OCI-LY1 (cell line): ENCODE data around the gene DPF1.

Experiments used
- H2AFZ ChIP-seq: fragments of 200-600 bp; sonication (generic), shearing (Covaris generic); 2 replicates; pipeline ENCODE4 v1.6.0; 2014; ENCODE audit warnings: antibody characterized with exemption, mild to moderate bottlenecking, low read length
- H3F3A ChIP-seq: fragments of 200-600 bp; sonication (generic), shearing (Covaris generic); 2 replicates; pipeline ENCODE4 v1.6.0; 2014; ENCODE audit warnings: mild to moderate bottlenecking, antibody characterized with exemption, low read length, moderate library complexity; ENCODE audit not compliant: insufficient read depth
- H3K27ac ChIP-seq: fragments of 200-600 bp; sonication (generic); 2 replicates; pipeline ENCODE4 v1.5.1; 2014; ENCODE audit warnings: low read length, mixed run types, mild to moderate bottlenecking, low read depth; ENCODE audit not compliant: poor library complexity, severe bottlenecking
- H3K27me3 ChIP-seq: fragments of 200-600 bp; sonication (generic); 2 replicates; pipeline ENCODE4 v1.6.0; 2014; ENCODE audit warnings: antibody characterized with exemption, mild to moderate bottlenecking, low read length, moderate library complexity; ENCODE audit not compliant: insufficient read depth
- H3K36me3 ChIP-seq: fragments of 200-600 bp; sonication (generic); 2 replicates; pipeline ENCODE4 v1.6.1; 2014; ENCODE audit warnings: mild to moderate bottlenecking, antibody characterized with exemption, low read length, moderate library complexity, mixed read lengths; ENCODE audit not compliant: insufficient read depth
- H3K4me1 ChIP-seq: fragments of 200-600 bp; sonication (generic); 2 replicates; pipeline ENCODE4 v1.5.1; 2014; ENCODE audit warnings: mild to moderate bottlenecking, low read length, moderate library complexity; ENCODE audit not compliant: insufficient read depth, severe bottlenecking
- H3K4me2 ChIP-seq: fragments of 200-600 bp; sonication (generic), shearing (Covaris generic); 2 replicates; pipeline ENCODE4 v1.6.1; 2014; ENCODE audit warnings: low read length
- H3K4me3 ChIP-seq: fragments of 200-600 bp; sonication (generic); 2 replicates; pipeline ENCODE4 v1.5.1; 2014; ENCODE audit warnings: low read length, low read depth, mild to moderate bottlenecking, mixed read lengths; ENCODE audit not compliant: poor library complexity, severe bottlenecking
- H3K79me2 ChIP-seq: fragments of 200-600 bp; shearing (Covaris generic); 2 replicates; pipeline ENCODE4 v1.6.1; 2016; ENCODE audit warnings: mixed run types, low read length, mixed read lengths; ENCODE audit not compliant: insufficient read depth
- H3K9ac ChIP-seq: fragments of 200-600 bp; sonication (generic), shearing (Covaris generic); 2 replicates; pipeline ENCODE4 v1.6.1; 2014; ENCODE audit warnings: mild to moderate bottlenecking, low read length, mixed read lengths
- H3K9me2 ChIP-seq: fragments of 200-600 bp; sonication (generic), shearing (Covaris generic); 2 replicates; pipeline ENCODE4 v1.6.1; 2014; ENCODE audit warnings: low read depth, mild to moderate bottlenecking, low read length, mixed read lengths
- H3K9me3 ChIP-seq: fragments of 200-600 bp; shearing (Covaris generic); 2 replicates; pipeline ENCODE4 v1.6.1; 2014; ENCODE audit warnings: low read length, mixed read lengths
- H4K20me1 ChIP-seq: fragments of 200-600 bp; sonication (generic), shearing (Covaris generic); 2 replicates; pipeline ENCODE4 v1.6.0; 2016; ENCODE audit warnings: mild to moderate bottlenecking, low read length; ENCODE audit not compliant: insufficient read depth
- CTCF ChIP-seq: fragments of 200-600 bp; sonication (generic), shearing (Covaris generic); IDR thresholded peaks from 2 replicates; pipeline ENCODE4 v1.5.1; 2017; ENCODE audit warnings: mild to moderate bottlenecking, antibody characterized with exemption, low read length, moderate library complexity, mixed read lengths
- EZH2 ChIP-seq: fragments of 200-600 bp; sonication (generic), shearing (Covaris generic); IDR thresholded peaks from 2 replicates; pipeline ENCODE4 v1.8.0; 2017; ENCODE audit warnings: borderline replicate concordance, mixed run types, mild to moderate bottlenecking, antibody characterized with exemption, low read length, moderate library complexity, mixed read lengths

DPF1 gene

GRCh38 chr19:38162094-38162493 lies 61.9 kb downstream of the DPF1 start:
- no peaks in the 10 kb centered on the region for H4K20me1 ChIP-seq
- peaks cover 74% of the 10 kb centered on the region for H3K36me3 ChIP-seq
- no peak overlapping the region for H2AFZ ChIP-seq
- no peaks in the 10 kb centered on the region for H3K4me1 ChIP-seq
- H3K9me3 ChIP-seq, result peaks cover 10% of the 10 kb centered on the region
- TF ChIP-seq CTCF (no peak), EZH2 (no peak)
- H3K79me2 ChIP-seq, result no peaks in the 10 kb centered on the region
- no peaks in the 10 kb centered on the region for H3F3A ChIP-seq
- H3K9me2 ChIP-seq, result no peaks in the 10 kb centered on the region
- H3K27ac ChIP-seq, result no peak overlapping the region
- H3K4me2 ChIP-seq, result no peak overlapping the region
- no peak overlapping the region for H3K4me3 ChIP-seq
- no peaks in the 10 kb centered on the region for H3K27me3 ChIP-seq
- no peak overlapping the region for H3K9ac ChIP-seq
